GM12801 (cell line): ENCODE results near the gene PIGC.

Source experiments
- TF ChIP-seq, protein P1 (sequence below): IDR thresholded peaks from one replicate; pipeline ENCODE4 v1.5.1; 2011; ENCODE audit warnings: control low read depth; ENCODE audit not compliant: insufficient read length; ENCODE audit errors: extremely low read depth

PIGC gene

DNA sequence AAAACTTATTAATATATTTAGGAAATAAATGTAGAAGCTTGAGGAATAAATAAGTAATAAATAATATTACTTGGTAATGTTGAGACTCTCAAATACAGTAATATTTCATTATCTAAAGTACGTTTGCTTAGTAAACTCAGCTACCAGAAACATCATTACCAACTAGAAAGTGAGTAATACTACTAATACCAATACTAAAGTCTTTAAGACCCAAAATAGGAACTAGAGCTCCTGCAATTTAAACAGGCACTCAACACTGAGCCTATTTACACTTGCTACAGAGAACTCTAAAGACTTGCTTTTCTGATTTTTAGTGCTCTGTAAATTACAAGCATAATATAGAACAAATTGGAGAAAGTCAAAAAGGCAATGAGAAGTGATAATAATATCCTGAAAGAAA lies 36.9 kb downstream of the PIGC start:
- TF ChIP-seq, protein P1, sequence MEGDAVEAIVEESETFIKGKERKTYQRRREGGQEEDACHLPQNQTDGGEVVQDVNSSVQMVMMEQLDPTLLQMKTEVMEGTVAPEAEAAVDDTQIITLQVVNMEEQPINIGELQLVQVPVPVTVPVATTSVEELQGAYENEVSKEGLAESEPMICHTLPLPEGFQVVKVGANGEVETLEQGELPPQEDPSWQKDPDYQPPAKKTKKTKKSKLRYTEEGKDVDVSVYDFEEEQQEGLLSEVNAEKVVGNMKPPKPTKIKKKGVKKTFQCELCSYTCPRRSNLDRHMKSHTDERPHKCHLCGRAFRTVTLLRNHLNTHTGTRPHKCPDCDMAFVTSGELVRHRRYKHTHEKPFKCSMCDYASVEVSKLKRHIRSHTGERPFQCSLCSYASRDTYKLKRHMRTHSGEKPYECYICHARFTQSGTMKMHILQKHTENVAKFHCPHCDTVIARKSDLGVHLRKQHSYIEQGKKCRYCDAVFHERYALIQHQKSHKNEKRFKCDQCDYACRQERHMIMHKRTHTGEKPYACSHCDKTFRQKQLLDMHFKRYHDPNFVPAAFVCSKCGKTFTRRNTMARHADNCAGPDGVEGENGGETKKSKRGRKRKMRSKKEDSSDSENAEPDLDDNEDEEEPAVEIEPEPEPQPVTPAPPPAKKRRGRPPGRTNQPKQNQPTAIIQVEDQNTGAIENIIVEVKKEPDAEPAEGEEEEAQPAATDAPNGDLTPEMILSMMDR, result no peak

DNA sequence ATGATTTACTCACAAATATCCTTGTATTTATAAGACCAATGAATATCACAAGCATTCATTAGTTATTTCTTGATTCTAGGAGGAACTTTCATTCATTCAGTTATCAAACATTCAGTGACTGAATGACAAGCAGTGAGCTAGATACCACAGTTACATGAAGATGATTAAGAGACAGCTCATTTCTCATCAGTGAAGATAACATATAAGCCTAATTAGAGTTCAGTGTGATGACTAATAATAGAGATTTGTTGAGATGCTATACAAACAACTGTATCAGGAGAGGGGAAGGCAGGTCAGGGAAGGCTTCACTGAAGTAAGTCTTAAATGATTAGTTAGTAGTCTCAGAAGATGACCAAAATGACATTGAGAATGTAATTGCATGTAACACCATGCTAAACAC lies 38.0 kb downstream of the PIGC start:
- TF ChIP-seq, protein P1, result no peak

DNA sequence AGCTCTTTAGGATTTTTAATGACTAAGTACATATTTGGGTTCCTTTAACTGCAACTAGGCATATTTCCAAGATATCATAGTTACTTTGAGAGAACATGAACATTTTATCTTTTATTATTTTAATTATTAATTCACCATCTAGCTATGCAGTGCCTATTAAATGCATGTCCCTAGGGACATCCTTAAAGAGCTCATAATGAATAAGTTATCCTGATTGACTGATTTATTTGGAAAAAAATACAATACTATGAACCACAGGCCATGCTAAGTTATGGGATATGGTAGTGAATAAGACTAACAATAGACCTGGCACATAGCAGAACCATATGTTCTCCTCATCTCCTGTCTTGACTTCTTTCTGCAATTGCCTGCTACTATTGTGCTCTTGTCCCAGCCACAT lies 39.7 kb downstream of the PIGC start:
- TF ChIP-seq, protein P1, result no peak

DNA sequence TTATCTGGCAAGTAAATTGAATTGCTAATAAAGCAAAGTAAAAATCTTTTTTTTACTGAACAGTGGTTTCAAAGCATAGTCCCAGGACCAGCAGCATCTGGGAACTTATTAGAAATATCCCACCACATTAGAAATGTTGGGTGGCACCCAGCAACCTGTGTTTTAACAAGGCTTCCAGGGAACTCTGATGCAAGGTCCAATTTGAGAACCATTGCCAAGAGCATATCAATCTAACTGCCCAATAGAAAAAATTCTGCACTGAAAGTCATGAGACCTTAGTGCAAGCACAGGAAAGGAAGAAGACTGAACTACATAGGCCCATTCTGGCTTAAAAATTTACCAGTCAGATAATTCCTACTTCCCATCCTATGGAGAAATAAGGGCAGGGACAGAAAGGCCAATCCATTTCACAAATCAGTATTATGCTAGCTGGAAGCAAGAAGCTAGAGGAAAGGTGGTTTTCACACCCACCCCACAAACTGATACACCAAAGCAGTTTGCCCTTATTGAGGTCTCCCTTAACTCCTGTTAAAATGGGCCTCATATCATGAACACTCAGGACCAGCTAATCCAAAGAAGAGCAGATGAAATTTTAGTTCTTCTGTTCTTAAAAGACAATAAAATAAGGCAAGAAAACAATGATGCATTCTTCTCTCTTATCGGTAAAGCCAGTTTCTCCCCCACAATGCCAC lies 40.8 kb downstream of the PIGC start:
- TF ChIP-seq, protein P1, result no peak

DNA sequence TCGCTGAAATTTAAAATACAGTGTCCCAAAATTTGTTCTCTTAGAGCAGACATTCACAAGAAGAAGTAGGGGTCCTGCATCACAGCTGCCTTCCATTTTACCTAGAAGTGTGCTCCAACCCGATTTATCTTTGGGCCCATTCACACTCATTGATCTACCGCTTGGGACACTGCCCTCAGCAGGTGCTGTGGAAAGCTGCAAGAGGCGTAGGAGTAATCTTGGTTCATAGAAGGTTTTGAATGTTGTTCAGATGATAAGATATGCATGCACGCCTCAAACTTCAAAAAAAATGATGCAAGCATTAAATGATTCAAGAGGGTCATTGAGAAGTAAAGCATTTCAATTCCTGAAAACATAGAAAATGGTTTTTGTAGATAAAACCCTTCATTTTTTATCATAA lies 42.0 kb downstream of the PIGC start:
- TF ChIP-seq, protein P1, result no peak

DNA sequence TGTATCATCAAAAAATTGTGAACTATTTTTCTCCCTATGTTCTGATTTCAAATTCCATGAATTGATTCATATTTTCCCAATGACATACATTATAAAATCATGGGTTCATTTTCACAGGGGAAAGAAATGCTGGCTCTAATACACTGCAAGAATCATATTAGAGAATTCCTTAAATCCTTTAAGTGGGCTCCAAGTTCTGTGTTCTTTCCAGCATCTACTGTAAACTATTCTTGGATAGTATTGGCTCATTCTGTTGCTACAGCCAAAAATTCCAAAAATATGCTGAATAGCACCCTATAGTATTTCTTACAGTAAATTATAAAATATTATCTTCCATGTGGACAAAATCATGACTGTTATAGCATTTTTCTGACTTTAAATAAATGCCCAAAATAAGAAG lies 42.4 kb downstream of the PIGC start:
- TF ChIP-seq, protein P1, result no peak

DNA sequence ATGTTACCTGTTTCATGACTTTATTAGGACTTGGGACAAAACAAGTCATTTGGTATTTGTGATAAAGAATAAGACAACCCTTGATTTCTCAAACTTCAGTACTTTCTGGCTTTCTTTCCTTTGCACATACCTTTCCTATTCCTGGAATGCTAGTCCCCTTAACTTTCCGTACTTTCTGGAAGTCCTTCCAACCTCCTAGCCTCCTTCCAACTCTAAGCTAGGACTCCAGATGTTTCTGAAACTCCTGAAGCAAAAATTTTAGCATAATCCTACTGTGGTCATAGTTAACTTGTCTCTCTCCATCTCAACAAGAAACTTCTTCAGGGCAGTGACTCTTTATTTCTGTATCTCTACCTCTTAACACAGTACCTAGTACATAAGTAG lies 43.2 kb downstream of the PIGC start:
- TF ChIP-seq, protein P1, result no peak
